ENCODE data around the gene ENOX2. TPM values are rescaled to one million over a fixed set of nuclear protein-coding genes. Genes with fewer than 3 reads are reported as not detected.

The ENOX2 gene
- total RNA-seq, 1 experiment from 2014 or later: 12.9 TPM

GRCh38 chrX:130902446-130902782, 595 bp downstream of the ENOX2 start:
- intact Hi-C loops (cut with micrococcal nuclease): no loop called here

More at GRCh38 chrX:130902446-130902782, 595 bp downstream of the ENOX2 start:
- no peak for DNase-seq (ENCODE audit: low read depth, low spot score)
- H3K9me2 ChIP-seq (ENCODE audit: insufficient read depth): no peaks in the 10 kb centered on the region
- H4K20me1 ChIP-seq (ENCODE audit: insufficient read depth): no peaks in the 10 kb centered on the region
- no peak overlapping the region for H3K27ac ChIP-seq (ENCODE audit: low read depth, low read length)
- no peak overlapping the region for H2AFZ ChIP-seq (ENCODE audit: low read depth, low read length, poor library complexity, severe bottlenecking)
- H3K9me3 ChIP-seq (ENCODE audit: control insufficient read depth in 1 of 2, insufficient read depth in 1 of 2, low read depth in 1 of 2, low read length in 2 of 2): no peaks in the 10 kb centered on the region
- CTCF ChIA-PET: no interaction called here
- H3K4me3 ChIP-seq (replicated peaks in 1 of 2; ENCODE audit: low read depth in 1 of 2, low read length in 2 of 2): peak overlapping the region; percentile 61 to 64
- H3K9ac ChIP-seq (ENCODE audit: low read length): peak overlapping the region; percentile 69
- TF ChIP-seq TCF7L2 (IDR thresholded peaks at IDR 0.05; ENCODE audit: borderline replicate concordance, extremely low read depth, insufficient read depth, insufficient read length) (no peak), EGR1 (IDR thresholded peaks at IDR 0.05; ENCODE audit: low read depth) (no peak), SP1 (IDR thresholded peaks at IDR 0.05; ENCODE audit: low read depth) (no peak), CEBPB (IDR thresholded peaks at IDR 0.05; ENCODE audit: low read depth) (no peak), CTCF (IDR thresholded peaks at IDR 0.05 in 2 of 3, conservative IDR thresholded peaks at IDR 0.05 in 1 of 3; ENCODE audit: borderline replicate concordance in 1 of 3, insufficient read depth in 1 of 3, low read depth in 2 of 3, low read length in 2 of 3) (no peak), POLR2AphosphoS5 (IDR thresholded peaks at IDR 0.05; ENCODE audit: low read depth, low read length) (no peak), ELF1 (IDR thresholded peaks at IDR 0.05; ENCODE audit: borderline replicate concordance, low read depth) (no peak), RAD21 (IDR thresholded peaks at IDR 0.05; ENCODE audit: low read depth) (no peak), SRF (IDR thresholded peaks at IDR 0.05; ENCODE audit: low read depth) (no peak), EZH2phosphoT487 (IDR thresholded peaks at IDR 0.05; ENCODE audit: borderline replicate concordance) (no peak)
- TF ChIP-seq, protein P1, sequence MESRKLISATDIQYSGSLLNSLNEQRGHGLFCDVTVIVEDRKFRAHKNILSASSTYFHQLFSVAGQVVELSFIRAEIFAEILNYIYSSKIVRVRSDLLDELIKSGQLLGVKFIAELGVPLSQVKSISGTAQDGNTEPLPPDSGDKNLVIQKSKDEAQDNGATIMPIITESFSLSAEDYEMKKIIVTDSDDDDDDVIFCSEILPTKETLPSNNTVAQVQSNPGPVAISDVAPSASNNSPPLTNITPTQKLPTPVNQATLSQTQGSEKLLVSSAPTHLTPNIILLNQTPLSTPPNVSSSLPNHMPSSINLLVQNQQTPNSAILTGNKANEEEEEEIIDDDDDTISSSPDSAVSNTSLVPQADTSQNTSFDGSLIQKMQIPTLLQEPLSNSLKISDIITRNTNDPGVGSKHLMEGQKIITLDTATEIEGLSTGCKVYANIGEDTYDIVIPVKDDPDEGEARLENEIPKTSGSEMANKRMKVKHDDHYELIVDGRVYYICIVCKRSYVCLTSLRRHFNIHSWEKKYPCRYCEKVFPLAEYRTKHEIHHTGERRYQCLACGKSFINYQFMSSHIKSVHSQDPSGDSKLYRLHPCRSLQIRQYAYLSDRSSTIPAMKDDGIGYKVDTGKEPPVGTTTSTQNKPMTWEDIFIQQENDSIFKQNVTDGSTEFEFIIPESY (IDR thresholded peaks at IDR 0.05; ENCODE audit: extremely low read depth, insufficient replicate concordance, low read length): no peak
- TF ChIP-seq, protein P2, sequence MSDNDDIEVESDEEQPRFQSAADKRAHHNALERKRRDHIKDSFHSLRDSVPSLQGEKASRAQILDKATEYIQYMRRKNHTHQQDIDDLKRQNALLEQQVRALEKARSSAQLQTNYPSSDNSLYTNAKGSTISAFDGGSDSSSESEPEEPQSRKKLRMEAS (IDR thresholded peaks at IDR 0.05): no peak
- no peak for ATAC-seq
- no peaks in the 10 kb centered on the region for H3K36me3 ChIP-seq (ENCODE audit: control insufficient read depth in 1 of 2, insufficient read depth in 2 of 2, low read length in 2 of 2)
- no TSS peak for BruUV-seq (replicated peaks)
- no peaks in the 10 kb centered on the region for H3K79me2 ChIP-seq (ENCODE audit: insufficient read depth, low read length)
- H3K27me3 ChIP-seq (ENCODE audit: insufficient read depth, low read length): no peaks in the 10 kb centered on the region
- no peaks in the 10 kb centered on the region; a peak in 1 of 4 replicates for H3K4me1 ChIP-seq (ENCODE audit: control insufficient read depth in 1 of 2, insufficient read depth in 2 of 2, low read length in 2 of 2)
- peak overlapping the region; percentile 82 for H3K4me2 ChIP-seq (ENCODE audit: low read length)
- POLR2A ChIA-PET: no interaction called here
- RAD21 ChIA-PET (ENCODE audit: low non-redundant PET in 1 of 2, low total read pairs in 2 of 2, uncharacterized antibody in 2 of 2, unreplicated experiment in 2 of 2): interaction anchor here in 1 of 2 experiments (0.7 kb wide), 1 partner anchor 102 kb away, joined by 4 read pairs; no protein-coding TSS in a partner anchor

Measured in HCT116 (cell line).